GM06990 (cell line): ENCODE data around the gene SDK1.

Experiments
- DNase-seq: peaks from one replicate; pipeline ENCODE4 v3.0.0-alpha.2; 2011; ENCODE audit not compliant: insufficient read length; ENCODE audit errors: extremely low read depth
- H3K27me3 ChIP-seq: replicated peaks from 2 replicates; pipeline ENCODE4 v1.6.0; 2011; ENCODE audit warnings: low read length; ENCODE audit not compliant: control insufficient read depth, insufficient read depth
- H3K36me3 ChIP-seq: 2 replicates; pipeline ENCODE4 v1.5.1; 2011; ENCODE audit warnings: low read length; ENCODE audit not compliant: control insufficient read depth, insufficient read depth
- H3K4me3 ChIP-seq: replicated peaks from 2 replicates; pipeline ENCODE4 v1.5.1; 2011; ENCODE audit warnings: low read depth, mild to moderate bottlenecking, control low read depth, low read length
- TF ChIP-seq, protein P1 (sequence below): IDR thresholded peaks from 2 replicates; pipeline ENCODE4 v1.5.1; 2011; ENCODE audit warnings: low read length, control low read depth, mild to moderate bottlenecking, inconsistent platforms; ENCODE audit not compliant: insufficient read depth, poor library complexity, severe bottlenecking

SDK1 gene

DNA sequence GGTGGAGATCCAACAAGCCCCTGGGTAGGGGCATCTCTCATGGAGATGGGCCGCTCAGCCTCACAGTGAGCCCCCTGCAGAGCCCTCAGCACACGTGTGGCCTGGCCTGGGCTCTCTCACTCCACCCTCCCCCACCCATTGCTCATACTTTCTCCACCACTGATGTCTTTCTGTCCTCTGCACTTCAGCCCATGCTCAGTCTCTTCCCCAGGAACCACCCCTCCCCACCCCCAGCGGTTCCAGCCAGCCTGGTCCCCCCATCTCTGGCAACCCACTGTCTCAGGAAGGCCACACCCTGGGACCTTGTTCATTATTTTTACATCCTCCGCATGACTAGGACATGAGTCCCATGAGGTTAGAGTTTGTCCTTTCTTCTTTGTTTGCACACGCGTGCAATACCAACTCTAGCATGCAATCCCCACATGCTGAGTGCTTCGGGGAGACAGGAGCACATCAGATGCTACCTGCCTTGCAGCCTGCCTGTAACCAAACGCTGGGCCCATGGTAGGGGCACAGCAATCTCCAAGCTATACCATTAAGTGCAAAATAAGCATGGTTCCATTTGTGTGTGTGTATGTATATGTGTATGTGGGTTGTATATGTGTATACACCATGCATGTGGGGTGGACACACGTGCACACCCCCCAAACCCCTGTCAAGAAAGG lies 972.6 kb downstream of the SDK1 start:
- no peak overlapping the region for H3K4me3 ChIP-seq
- H3K27me3 ChIP-seq: no peaks in the 10 kb centered on the region
- TF ChIP-seq, protein P1, sequence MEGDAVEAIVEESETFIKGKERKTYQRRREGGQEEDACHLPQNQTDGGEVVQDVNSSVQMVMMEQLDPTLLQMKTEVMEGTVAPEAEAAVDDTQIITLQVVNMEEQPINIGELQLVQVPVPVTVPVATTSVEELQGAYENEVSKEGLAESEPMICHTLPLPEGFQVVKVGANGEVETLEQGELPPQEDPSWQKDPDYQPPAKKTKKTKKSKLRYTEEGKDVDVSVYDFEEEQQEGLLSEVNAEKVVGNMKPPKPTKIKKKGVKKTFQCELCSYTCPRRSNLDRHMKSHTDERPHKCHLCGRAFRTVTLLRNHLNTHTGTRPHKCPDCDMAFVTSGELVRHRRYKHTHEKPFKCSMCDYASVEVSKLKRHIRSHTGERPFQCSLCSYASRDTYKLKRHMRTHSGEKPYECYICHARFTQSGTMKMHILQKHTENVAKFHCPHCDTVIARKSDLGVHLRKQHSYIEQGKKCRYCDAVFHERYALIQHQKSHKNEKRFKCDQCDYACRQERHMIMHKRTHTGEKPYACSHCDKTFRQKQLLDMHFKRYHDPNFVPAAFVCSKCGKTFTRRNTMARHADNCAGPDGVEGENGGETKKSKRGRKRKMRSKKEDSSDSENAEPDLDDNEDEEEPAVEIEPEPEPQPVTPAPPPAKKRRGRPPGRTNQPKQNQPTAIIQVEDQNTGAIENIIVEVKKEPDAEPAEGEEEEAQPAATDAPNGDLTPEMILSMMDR: no peak
- DNase-seq: no peak
- no peaks in the 10 kb centered on the region for H3K36me3 ChIP-seq

DNA sequence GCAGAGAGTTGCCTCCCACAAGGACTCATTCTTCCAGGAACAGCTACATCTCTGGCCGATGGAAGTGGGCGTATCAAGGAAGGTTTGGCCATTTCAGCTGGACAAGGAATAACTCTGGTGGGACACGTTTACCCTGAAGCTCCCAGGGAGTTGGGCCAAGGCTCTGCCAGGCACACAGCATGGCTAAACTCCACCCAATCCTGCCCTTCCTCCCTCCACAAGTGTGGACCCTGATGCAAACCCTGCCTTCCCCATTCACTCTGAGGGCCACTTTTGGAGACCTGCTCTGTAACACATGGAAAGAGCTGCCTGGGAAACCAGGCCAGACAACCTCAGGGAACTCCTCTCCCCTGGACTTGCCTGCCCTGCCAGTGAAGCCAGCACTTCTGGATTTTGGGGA lies 973.2 kb downstream of the SDK1 start:
- DNase-seq: no peak
- Histone ChIP-seq H3K36me3 (no peaks in the 10 kb centered on the region), H3K27me3 (no peaks in the 10 kb centered on the region), H3K4me3 (no peak overlapping the region)
- TF ChIP-seq, protein P1: no peak

DNA sequence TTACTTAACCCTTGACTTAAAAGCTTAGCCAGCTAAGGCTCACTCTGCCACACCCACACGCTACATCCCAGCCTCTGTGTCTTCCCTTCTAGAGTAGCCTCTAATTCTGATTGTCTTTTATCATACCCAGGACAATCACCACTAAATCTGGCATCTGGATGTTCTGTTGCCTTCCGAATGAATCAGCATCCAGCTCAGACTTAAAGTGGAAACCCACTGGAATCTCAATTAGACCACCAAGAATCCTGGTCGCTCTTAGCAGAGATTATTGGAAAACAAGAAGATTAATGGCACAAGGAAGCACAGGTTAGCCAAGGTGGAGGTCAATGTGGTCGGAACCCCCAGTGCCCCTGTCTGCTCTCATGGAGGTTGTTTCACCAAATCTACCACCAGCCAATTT lies 976.9 kb downstream of the SDK1 start:
- H3K27me3 ChIP-seq: no peaks in the 10 kb centered on the region
- TF ChIP-seq, protein P1: no peak
- no peak overlapping the region for H3K4me3 ChIP-seq
- H3K36me3 ChIP-seq: no peaks in the 10 kb centered on the region
- no peak for DNase-seq

DNA sequence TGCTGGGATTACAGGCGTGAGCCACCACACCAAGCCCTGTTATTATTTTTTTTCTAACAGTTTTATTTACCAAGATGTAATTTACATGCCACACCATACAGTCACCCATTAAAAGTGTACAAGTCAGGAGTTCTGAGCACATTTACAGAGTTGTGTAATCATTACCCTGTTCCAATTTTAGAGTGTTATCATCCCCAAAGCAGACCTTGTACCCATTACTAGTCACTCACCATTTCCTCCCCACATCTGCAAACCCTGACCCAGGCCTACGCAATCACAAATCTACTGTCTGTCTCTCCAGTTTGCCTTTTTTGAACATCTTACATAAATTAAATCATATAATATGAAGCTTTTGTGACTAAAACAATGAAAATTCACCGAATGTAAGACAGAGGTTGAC lies 978.2 kb downstream of the SDK1 start:
- Histone ChIP-seq H3K4me3 (no peak overlapping the region), H3K36me3 (no peaks in the 10 kb centered on the region), H3K27me3 (no peaks in the 10 kb centered on the region)
- DNase-seq: no peak
- TF ChIP-seq, protein P1: no peak

DNA sequence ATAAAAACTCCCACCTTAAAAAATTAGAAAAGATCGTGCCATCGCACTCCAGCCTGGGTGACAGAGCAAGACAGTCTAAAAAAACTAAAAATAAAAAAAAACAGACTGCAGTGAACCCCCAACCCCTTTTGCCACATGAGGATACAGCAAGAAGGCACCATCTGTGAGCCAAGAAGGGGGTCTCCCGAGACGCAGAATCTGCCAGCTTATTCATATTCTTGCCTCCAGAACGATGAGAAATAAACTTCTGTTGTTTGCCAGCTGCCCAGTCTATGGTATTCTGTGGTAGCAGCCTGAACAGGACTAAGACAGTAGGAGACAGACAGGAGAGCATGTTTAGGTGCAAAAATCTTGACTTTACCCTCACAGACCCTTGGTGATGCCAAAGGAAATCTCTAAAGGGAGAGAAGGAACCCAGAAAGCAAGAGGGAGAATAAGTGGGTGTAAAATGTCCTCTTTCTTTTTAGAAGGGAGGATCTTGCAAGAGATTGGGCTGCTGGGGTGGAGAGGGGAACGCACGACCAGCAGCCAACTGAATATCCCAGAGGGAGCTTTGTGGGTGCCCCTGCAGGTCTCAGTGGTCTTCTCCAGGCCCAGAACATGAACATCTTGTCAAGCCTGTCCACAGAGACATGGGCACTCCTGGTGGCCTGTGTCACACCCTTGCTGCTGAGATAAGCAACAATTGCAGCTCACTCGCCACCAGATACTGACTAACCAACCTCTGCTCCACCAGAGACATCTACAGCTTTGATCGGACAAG lies 980.4 kb downstream of the SDK1 start:
- no peaks in the 10 kb centered on the region for H3K27me3 ChIP-seq
- no peak for DNase-seq
- no peaks in the 10 kb centered on the region for H3K36me3 ChIP-seq
- TF ChIP-seq, protein P1: no peak
- no peak overlapping the region for H3K4me3 ChIP-seq
